Esophagus muscularis mucosa (tissue), 3 donors: ENCODE measurements around the gene R3HDM4.

Source experiments
- POLR2A ChIP-seq: fragments of 450-650 bp; IDR thresholded peaks from one replicate; pipeline ENCODE4 v1.6.1; 2017; ENCODE audit warnings: antibody characterized with exemption, moderate library complexity, mild to moderate bottlenecking, low read depth
- TF ChIP-seq, protein P1 (sequence below), 3 experiments: fragments of 200-600 bp in 2 of 3; fragments of 450-650 bp in 1 of 3; sonication (generic) in 2 of 3; IDR thresholded peaks; one replicate each; pipeline ENCODE4 v1.5.1; 2017 to 2019; ENCODE audit warnings: antibody characterized with exemption in 3 of 3, mild to moderate bottlenecking in 2 of 3, moderate library complexity in 1 of 3

DNA sequence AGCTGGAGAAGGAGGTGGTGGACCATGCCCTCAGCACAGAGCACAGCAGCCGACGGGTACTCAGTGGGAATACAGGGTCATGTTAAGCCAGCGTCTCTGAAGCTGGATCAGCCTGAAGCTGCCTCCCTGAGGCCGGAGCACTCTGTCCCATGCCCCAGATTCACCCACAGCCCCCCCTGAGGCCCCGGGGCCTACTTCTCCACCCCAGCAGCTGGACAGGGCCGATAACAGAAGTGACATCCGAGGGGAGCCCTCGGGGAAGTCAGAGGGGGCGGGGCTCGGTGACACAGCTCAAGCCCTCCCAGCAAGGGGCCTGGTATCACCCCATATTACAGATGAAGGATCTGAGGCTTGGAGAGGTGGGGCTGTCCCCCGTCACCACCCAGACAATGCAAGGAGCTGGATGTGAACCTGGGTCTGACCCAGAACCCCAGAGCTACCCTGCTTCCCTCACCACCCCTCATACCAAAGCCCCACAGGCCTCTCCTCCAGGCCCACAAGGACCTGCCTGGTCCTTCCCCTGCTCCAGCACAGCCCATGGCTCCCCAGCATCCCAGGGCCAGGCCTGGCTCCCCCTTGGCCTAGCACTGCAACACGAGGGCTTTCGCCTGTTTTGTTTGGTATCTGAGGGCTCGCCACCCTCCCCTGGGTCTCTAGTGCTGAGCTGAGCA, 5.7 kb downstream of the R3HDM4 start:
- TF ChIP-seq, protein P1, sequence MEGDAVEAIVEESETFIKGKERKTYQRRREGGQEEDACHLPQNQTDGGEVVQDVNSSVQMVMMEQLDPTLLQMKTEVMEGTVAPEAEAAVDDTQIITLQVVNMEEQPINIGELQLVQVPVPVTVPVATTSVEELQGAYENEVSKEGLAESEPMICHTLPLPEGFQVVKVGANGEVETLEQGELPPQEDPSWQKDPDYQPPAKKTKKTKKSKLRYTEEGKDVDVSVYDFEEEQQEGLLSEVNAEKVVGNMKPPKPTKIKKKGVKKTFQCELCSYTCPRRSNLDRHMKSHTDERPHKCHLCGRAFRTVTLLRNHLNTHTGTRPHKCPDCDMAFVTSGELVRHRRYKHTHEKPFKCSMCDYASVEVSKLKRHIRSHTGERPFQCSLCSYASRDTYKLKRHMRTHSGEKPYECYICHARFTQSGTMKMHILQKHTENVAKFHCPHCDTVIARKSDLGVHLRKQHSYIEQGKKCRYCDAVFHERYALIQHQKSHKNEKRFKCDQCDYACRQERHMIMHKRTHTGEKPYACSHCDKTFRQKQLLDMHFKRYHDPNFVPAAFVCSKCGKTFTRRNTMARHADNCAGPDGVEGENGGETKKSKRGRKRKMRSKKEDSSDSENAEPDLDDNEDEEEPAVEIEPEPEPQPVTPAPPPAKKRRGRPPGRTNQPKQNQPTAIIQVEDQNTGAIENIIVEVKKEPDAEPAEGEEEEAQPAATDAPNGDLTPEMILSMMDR (IDR thresholded peaks at IDR 0.05), result no peak
- TF ChIP-seq POLR2A, result no peak
